Psoas muscle (tissue), 8 donors: Measurements from ENCODE around the gene AMOTL1. TPM values are rescaled to one million over a fixed set of nuclear protein-coding genes. Genes with fewer than 3 reads are reported as not detected.

Experiments
- ATAC-seq, 4 donors: fragments of 200-7000 bp; cut with Tn5 transposase; one replicate each; pipeline ENCODE4 v1.9.1; 2020; ENCODE audit warnings: moderate library complexity in 3 of 4, mild to moderate bottlenecking in 2 of 4
- DNase-seq, 2 donors: peaks; one replicate each; pipeline ENCODE4 v3.0.0-alpha.2; 2020
- H3K27ac ChIP-seq: fragments of 200-600 bp; one replicate; pipeline ENCODE4 v1.8.0; 2022
- H3K27me3 ChIP-seq, 3 donors: fragments of 200-600 bp in 1 of 3; one replicate each; pipeline versions ENCODE4 v1.6.1 to v1.8.0; 2013 to 2022; ENCODE audit warnings: low read length in 2 of 3, mild to moderate bottlenecking in 2 of 3, moderate library complexity in 1 of 3; ENCODE audit not compliant: insufficient read depth in 3 of 3
- H3K36me3 ChIP-seq, 2 donors: fragments of 200-600 bp in 1 of 2; one replicate each; pipeline versions ENCODE4 v1.6.1 to v1.8.0; 2013 to 2022; ENCODE audit warnings: low read depth in 1 of 2, mild to moderate bottlenecking in 1 of 2, moderate library complexity in 1 of 2; ENCODE audit not compliant: insufficient read depth in 1 of 2
- H3K4me1 ChIP-seq: fragments of 200-600 bp; one replicate; pipeline ENCODE4 v1.8.0; 2022
- H3K4me3 ChIP-seq: fragments of 200-600 bp; one replicate; pipeline ENCODE4 v1.8.0; 2022; ENCODE audit warnings: mild to moderate bottlenecking
- H3K9me3 ChIP-seq: fragments of 200-600 bp; one replicate; pipeline ENCODE4 v1.8.0; 2022
- CTCF ChIP-seq: fragments of 200-600 bp; IDR thresholded peaks from one replicate; pipeline ENCODE4 v1.8.0; 2022; ENCODE audit warnings: antibody characterized with exemption
- WGBS, 3 donors: extraction: QIAGEN DNeasy Blood & Tissue Kit; methylation state at CpG; one replicate each; pipeline versions ENCODE4 v1.1.6 to v1.1.7; 2013; 5-methylcytosine and 5-hydroxymethylcytosine counted together
- intact Hi-C, 2 donors: fragments of 100-400 bp; cut with DNase I; formaldehyde crosslinking; loops; one replicate each; pipeline versions ENCODE4 v1.11.0 to v1.14.2; 2022
- polyA plus RNA-seq, 3 donors: library from polyadenylated mRNA; stranded (reverse); fragments of 200-250 nt; gene quantifications; one replicate each; pipeline ENCODE4 v1.2.3, GENCODE V29; 2013
- total RNA-seq, 4 donors: library from RNA; stranded (reverse); fragmentation: NEBNext Ultra II Directional in 2 of 4; extraction: Animal tissue kit (Norgen Biotek cat#: 25700) in 2 of 4; gene quantifications; one replicate each; pipeline versions ENCODE4 v1.2.1 to v1.2.4, GENCODE V29; 2021 to 2023
- donor health status: healthy with polysubstance abuse.
- donor health status: DM: no; HTN: no; CAD: no; lungs with moderate emphysema.
- donor health status: Bipolar disorder and iron deficiency.
- donor health status: healthy.
- donor health status: DM: yes; HTN: yes; CAD: no.
- donor health status: DM: no; HTN: no; CAD: no.
- donor health status: DM: no; HTN: no; CAD: no.
- donor health status: DM: yes; HTN: yes; CAD: no.

The AMOTL1 gene
- total and polyA plus RNA-seq, 7 donors: 46.5 to 355 (median 225) TPM

DNA sequence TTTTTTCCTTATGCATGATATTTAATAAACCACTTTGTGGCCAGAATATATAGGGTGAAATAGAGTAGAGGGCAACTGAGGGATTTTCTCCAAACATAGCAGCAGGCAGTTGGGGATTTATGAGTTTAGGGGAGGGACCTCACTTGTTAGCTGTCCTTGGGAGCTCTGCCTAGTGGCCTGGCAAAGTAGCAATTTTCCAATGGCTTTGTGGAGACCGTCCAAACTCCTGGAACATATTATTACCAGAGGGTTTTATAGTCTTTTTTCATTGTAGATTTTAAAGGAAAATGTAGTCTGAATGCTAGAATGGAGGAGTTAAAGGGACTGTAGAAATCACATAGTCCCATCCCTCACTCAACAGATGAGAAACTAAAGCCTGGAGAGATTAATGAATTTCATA is 32.3 kb downstream of the AMOTL1 start:
- Histone ChIP-seq H3K27ac (peak overlapping the region; percentile 92), H3K4me3 (no peak overlapping the region), H3K4me1 (peaks cover 95% of the 10 kb centered on the region), H3K9me3 (no peaks in the 10 kb centered on the region), H3K27me3 (no peaks in the 10 kb centered on the region), H3K36me3 (peaks cover 5 to 46% of the 10 kb centered on the region in 2 donors)
- intact Hi-C loops: loop anchor here in 1 of 2 donors (2.0 to 5.0 kb wide), 2 partner anchors 32 to 57 kb away; partner anchors contain the start of gene AMOTL1
- TF ChIP-seq CTCF: no peak
- 18 to 30% (median 20%) methylated on average over 1 of the region's 1 CpG for WGBS, 3 donors
- DNase-seq (no peak), ATAC-seq (peak in 1 of 4 donors; percentile 32)

GRCh38 chr11:94801866-94802460 is 33.8 kb downstream of the AMOTL1 start:
- H3K27ac ChIP-seq: peak overlapping the region; percentile 92
- DNase-seq (peak; percentile 24 to 71), ATAC-seq (peak; percentile 82 to 87 (median 86))
- no peak overlapping the region for H3K4me3 ChIP-seq
- intact Hi-C loops: loop anchor here in 1 of 2 donors (2.0 to 5.0 kb wide), 2 partner anchors 33 to 55 kb away; partner anchors contain the start of gene AMOTL1
- WGBS, 3 donors: 27 to 52% (median 30%) methylated on average over 4 of the region's 4 CpGs
- peaks cover 95% of the 10 kb centered on the region for H3K4me1 ChIP-seq
- H3K36me3 ChIP-seq: peaks cover 5 to 47% of the 10 kb centered on the region in 2 donors
- no peak for TF ChIP-seq CTCF
- no peaks in the 10 kb centered on the region for H3K9me3 ChIP-seq
- H3K27me3 ChIP-seq: no peaks in the 10 kb centered on the region

- DNase-seq (no peak), ATAC-seq (peak; percentile 35 to 49 (median 45))
- Histone ChIP-seq H3K36me3 (peaks cover 5 to 45% of the 10 kb centered on the region in 2 donors), H3K9me3 (no peaks in the 10 kb centered on the region), H3K27ac (peak overlapping the region; percentile 92), H3K27me3 (no peaks in the 10 kb centered on the region), H3K4me1 (peaks cover 94% of the 10 kb centered on the region), H3K4me3 (no peak overlapping the region)
- TF ChIP-seq CTCF: no peak
- intact Hi-C loops: loop anchor here in 1 of 2 donors (5.0 kb wide), 1 partner anchor 55 kb away; no protein-coding TSS in a partner anchor
- 36 to 56% (median 41%) methylated on average over 5 of the region's 5 CpGs for WGBS, 3 donors
Observed at GRCh38 chr11:94802501-94802900, 34.3 kb downstream of the AMOTL1 start.

DNA sequence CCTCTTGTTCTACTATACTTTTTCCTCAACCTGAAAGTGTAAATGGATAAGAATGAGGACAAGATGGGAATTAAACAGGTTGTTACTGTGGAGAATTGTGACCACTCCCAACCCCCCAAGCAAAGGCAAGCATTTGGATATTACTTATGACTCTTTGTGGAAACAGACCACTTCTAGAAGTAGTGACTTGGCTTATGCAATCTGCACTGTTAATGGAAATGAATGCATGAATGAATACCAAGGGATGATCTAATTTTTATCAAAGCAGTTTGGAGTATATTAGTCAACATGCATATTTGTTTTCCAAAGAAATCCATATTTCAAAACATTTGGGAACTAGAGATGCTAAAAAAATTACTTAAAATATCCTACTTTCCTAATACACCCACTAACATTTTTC is 35.3 kb downstream of the AMOTL1 start:
- Histone ChIP-seq H3K36me3 (peaks cover 4 to 49% of the 10 kb centered on the region in 2 donors), H3K9me3 (no peaks in the 10 kb centered on the region), H3K27me3 (no peaks in the 10 kb centered on the region), H3K4me3 (no peak overlapping the region), H3K4me1 (peaks cover 86% of the 10 kb centered on the region), H3K27ac (peak overlapping the region; percentile 92)
- no peak for ATAC-seq
- DNase-seq: no peak
- intact Hi-C loops: loop anchor here in 1 of 2 donors (5.0 kb wide), 1 partner anchor 54 kb away; no protein-coding TSS in a partner anchor
- no peak for TF ChIP-seq CTCF
